Measurements from ENCODE around the gene IL22RA2. TPM values are rescaled to one million over a fixed set of nuclear protein-coding genes. Genes with fewer than 3 reads are reported as not detected.

Gene IL22RA2, protein sequence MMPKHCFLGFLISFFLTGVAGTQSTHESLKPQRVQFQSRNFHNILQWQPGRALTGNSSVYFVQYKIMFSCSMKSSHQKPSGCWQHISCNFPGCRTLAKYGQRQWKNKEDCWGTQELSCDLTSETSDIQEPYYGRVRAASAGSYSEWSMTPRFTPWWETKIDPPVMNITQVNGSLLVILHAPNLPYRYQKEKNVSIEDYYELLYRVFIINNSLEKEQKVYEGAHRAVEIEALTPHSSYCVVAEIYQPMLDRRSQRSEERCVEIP
- not detected in 2 replicates for total RNA-seq

DNA sequence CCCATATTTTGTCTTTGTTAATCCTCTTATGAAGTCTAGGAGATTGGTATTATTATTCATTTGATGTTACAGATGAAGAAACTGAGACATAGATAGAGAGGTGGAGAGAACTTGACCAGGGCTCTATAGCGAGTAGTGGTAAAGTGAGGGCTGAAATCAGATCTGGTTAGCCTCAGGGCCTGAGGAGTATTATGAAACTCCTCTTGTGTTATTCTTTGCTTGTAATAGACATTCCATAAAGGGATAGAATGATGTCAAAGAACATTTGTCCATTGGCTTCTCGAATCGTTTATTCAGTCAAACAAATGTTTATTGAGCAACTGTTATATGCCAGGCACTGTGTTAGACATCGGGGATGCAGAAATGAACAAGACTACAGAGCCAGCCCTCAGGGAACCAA lies at the start of gene IL22RA2:
TSS of gene IL22RA2 (minus strand) at position 144 of the 400 bp plus-strand sequence. CDS start 11,895 bp downstream, outside the sequence.

DNA sequence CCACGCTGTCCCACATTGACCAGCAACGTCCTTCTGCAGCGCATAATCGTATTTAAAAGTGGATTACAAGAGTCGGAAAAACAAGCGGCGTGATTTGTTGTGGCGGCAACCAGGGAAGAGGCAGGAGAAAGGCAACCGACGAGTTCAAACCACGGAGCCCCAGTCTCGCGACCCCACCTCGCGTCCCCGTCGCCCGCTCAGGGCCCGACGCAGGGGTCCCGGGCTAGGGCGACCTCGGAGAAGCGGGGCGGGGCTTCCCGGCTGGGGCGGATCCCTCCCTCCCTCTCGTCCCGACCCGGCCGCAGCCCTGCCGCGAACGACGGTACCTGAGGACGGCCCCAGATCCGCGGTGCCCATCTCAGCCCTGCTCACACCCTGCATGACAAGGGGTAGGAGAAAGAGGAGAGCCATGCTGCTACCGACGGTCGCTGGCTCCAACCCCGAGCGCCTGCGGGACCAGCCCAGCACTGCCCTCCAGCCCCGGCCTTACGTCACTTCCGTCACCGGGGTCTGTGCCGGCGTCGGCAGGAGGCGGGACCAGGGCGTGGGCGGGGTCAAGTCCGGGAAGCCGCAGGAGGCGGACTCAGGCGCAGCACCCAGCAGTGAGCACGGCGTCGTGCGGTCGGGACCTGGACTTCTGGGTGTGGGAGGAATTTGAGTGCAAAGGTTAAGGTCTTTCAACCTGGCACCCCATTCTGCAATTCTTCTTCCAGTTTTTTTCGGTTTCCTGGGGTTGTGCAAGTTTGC lies 45.6 kb upstream of the IL22RA2 start, which contains the start of gene IFNGR1:
TSS of gene IFNGR1 (minus strand) at position 469 of the 747 bp plus-strand sequence. CDS start at position 411, 58 bp downstream.

Other genes starting within 250 kb of the IL22RA2 start
- 2.9 and 17.1 TPM in 2 replicates for gene IL20RA, start 128.7 kb downstream of the IL22RA2 start, total RNA-seq
- gene IFNGR1, start 45.7 kb upstream of the IL22RA2 start, total RNA-seq = 103 and 116 TPM in 2 replicates

Data from tracheal epithelial cell (primary cell).